Osteoblast (primary cell): ENCODE measurements around the gene KAZN. TPM values are rescaled to one million over a fixed set of nuclear protein-coding genes. Genes with fewer than 3 reads are reported as not detected.

Experiments
- DNase-seq: peaks from one replicate; pipeline ENCODE4 v3.0.0; 2011; ENCODE audit warnings: low spot score, mixed read lengths; ENCODE audit not compliant: insufficient read length; ENCODE audit errors: missing footprints
- H2AFZ ChIP-seq: 2 replicates; pipeline ENCODE4 v1.6.0; 2011; ENCODE audit warnings: mild to moderate bottlenecking, low read length
- H3K27ac ChIP-seq: 2 replicates; pipeline ENCODE4 v1.5.1; 2011; ENCODE audit warnings: mild to moderate bottlenecking, low read depth, low read length, moderate library complexity
- H3K27me3 ChIP-seq: 2 replicates; pipeline ENCODE4 v1.6.0; 2012; ENCODE audit warnings: mild to moderate bottlenecking, control low read depth, inconsistent platforms, low read length, moderate library complexity; ENCODE audit not compliant: insufficient read depth
- H3K36me3 ChIP-seq: 2 replicates; pipeline ENCODE4 v1.5.1; 2011; ENCODE audit warnings: mild to moderate bottlenecking, low read length, control low read depth, moderate library complexity; ENCODE audit not compliant: insufficient read depth
- H3K4me1 ChIP-seq: 2 replicates; pipeline ENCODE4 v1.5.1; 2011; ENCODE audit warnings: mild to moderate bottlenecking, low read length, control low read depth, moderate library complexity; ENCODE audit not compliant: insufficient read depth
- H3K4me2 ChIP-seq: 2 replicates; pipeline ENCODE4 v1.6.0; 2011; ENCODE audit warnings: mild to moderate bottlenecking, low read length; ENCODE audit not compliant: insufficient read depth
- H3K4me3 ChIP-seq: fragments of 200-600 bp; sonication (generic); 3 replicates; pipeline ENCODE4 v1.5.1; 2012; ENCODE audit warnings: mild to moderate bottlenecking, low read length, inconsistent platforms; ENCODE audit not compliant: insufficient read depth
- H3K79me2 ChIP-seq: 2 replicates; pipeline ENCODE4 v1.6.0; 2012; ENCODE audit warnings: mild to moderate bottlenecking, low read length, control low read depth, inconsistent platforms; ENCODE audit not compliant: insufficient read depth
- H3K9me3 ChIP-seq: 2 replicates; pipeline ENCODE4 v1.5.1; 2011; ENCODE audit warnings: low read depth, low read length, control low read depth
- H4K20me1 ChIP-seq: 2 replicates; pipeline ENCODE4 v1.6.0; 2012; ENCODE audit warnings: mild to moderate bottlenecking, low read length, control low read depth; ENCODE audit not compliant: insufficient read depth
- total RNA-seq: library from RNA; depleted of rRNA; stranded (reverse); fragments of >200 nt; gene quantifications from 2 replicates; pipeline ENCODE4 v1.2.3, GENCODE V29; 2012
- TF ChIP-seq, protein P1 (sequence below): IDR thresholded peaks from 2 replicates; pipeline ENCODE4 v1.5.1; 2011; ENCODE audit warnings: mild to moderate bottlenecking, low read depth, low read length, moderate library complexity; ENCODE audit errors: extremely low read depth

KAZN gene
- total RNA-seq, 1 donor: 9.0 TPM

DNA sequence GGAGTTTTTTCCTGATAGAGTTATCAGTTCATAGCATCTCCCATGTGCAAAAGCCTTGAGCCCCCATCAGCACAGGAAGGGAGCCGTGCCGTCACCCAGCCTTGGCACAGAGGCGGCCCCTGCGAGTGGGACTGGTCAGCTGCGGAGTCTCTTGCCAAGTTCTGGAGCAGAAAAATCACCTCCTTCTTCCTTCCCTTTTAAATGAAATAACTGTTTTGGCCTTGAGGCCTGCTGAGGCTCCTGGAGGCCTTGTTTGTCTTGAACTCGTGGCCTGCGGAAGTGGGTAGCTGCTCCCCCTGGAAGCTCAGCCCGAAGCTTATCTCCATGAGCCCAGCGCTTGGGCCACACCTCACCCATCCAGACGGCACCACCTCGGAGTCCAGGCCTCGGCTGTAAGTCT is 409.4 kb downstream of the KAZN start:
- Histone ChIP-seq H3K79me2 (no peaks in the 10 kb centered on the region), H3K27me3 (no peaks in the 10 kb centered on the region), H3K27ac (no peak overlapping the region), H3K9me3 (no peaks in the 10 kb centered on the region), H3K36me3 (no peaks in the 10 kb centered on the region), H3K4me3 (no peak overlapping the region), H2AFZ (no peak overlapping the region), H4K20me1 (peaks cover 14% of the 10 kb centered on the region), H3K4me1 (no peaks in the 10 kb centered on the region), H3K4me2 (no peak overlapping the region)
- TF ChIP-seq, protein P1, sequence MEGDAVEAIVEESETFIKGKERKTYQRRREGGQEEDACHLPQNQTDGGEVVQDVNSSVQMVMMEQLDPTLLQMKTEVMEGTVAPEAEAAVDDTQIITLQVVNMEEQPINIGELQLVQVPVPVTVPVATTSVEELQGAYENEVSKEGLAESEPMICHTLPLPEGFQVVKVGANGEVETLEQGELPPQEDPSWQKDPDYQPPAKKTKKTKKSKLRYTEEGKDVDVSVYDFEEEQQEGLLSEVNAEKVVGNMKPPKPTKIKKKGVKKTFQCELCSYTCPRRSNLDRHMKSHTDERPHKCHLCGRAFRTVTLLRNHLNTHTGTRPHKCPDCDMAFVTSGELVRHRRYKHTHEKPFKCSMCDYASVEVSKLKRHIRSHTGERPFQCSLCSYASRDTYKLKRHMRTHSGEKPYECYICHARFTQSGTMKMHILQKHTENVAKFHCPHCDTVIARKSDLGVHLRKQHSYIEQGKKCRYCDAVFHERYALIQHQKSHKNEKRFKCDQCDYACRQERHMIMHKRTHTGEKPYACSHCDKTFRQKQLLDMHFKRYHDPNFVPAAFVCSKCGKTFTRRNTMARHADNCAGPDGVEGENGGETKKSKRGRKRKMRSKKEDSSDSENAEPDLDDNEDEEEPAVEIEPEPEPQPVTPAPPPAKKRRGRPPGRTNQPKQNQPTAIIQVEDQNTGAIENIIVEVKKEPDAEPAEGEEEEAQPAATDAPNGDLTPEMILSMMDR: no peak
- DNase-seq: no peak

DNA sequence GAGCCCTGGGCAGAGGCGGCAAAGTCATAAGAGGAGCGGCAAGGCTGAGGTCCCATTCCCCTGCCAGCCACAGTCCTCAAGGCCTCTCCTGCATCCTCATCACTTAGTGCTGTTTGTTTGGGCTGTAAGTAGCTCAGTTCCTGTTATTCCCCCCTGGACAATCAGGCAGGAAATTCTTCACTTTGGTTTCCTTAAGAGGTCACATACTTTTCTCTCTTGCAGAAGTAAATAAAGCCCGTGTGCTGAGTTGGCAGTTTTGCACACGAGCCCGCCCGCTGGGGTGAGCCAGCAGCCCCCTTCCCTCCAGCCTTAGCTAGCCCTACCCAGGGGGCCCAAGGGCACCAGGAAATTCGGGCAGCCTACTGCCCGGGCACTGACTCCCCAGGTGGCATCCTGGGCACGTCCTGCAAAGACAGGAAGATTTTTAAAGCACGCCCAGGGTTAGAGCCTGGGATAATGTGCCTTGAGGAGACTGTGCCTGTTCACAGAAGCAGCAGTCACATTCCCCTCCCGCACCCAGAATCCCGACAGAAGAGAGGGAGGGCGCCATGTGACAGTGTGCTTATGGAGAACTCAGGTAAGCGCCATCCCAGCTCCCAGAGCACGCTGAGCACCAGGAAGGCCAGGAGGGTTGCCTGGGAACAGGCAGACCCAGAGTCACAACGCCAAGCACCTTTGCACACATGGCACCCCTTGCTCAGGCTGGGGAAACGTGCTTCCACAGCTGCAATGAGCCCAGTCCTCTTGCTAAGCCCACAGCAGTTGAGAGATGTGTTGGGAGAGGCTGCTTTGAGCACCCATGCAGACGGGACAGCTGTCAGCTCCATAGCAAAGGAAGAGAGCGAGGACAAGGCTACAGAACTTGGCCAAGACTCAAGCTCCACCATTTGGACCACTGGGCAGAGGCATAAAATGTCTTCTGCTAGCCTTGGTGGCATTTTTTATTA is 410.6 kb downstream of the KAZN start:
- no peak overlapping the region for H2AFZ ChIP-seq
- no peaks in the 10 kb centered on the region for H3K27me3 ChIP-seq
- H3K4me1 ChIP-seq: no peaks in the 10 kb centered on the region
- H3K79me2 ChIP-seq: no peaks in the 10 kb centered on the region
- peaks cover 17% of the 10 kb centered on the region for H4K20me1 ChIP-seq
- no peaks in the 10 kb centered on the region for H3K36me3 ChIP-seq
- no peak overlapping the region for H3K27ac ChIP-seq
- peak; percentile 50 for DNase-seq
- H3K9me3 ChIP-seq: no peaks in the 10 kb centered on the region
- TF ChIP-seq, protein P1: no peak
- no peak overlapping the region for H3K4me2 ChIP-seq
- H3K4me3 ChIP-seq: no peak overlapping the region

DNA sequence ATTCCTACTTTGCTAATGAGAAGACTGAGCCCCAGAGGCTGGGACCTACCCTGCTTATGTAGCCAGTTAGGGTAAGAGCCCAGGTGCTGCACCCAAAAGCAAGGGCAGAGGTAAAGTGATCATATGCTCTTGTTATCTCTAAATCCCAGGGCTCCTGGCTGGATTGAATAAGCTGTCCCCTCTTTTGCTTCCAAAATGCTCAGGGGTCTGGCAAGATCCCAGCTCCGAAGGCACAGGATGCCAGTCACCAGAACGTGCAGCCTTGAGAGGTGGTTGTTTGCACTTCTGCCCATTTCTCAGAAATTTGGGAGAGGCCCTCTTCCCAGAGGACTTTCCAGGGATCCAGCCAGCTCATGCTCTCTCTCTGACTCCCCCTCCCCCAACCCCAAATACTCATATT is 412.7 kb downstream of the KAZN start:
- H3K4me3 ChIP-seq: no peak overlapping the region
- TF ChIP-seq, protein P1: no peak

DNA sequence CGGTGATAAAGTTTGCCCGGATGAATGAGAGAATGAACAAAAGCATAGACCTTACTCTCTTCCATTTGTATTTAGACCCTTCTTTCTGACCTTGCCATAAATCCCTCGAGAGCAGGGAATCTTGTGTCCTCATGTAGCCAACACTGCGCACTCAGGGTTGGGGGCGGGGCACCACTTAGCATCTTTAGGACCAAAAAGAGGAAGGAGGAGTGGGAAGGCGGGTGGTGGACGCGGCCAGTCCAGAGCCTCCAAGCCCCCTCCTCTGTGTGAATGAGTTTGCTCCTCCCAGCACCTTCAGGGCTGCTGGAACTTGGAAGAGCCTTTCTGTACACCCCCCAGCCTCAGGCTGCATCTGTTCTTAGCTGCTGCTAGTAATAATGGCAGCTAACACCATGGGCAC is 413.2 kb downstream of the KAZN start:
- Histone ChIP-seq H3K79me2 (no peaks in the 10 kb centered on the region), H3K36me3 (no peaks in the 10 kb centered on the region), H3K9me3 (no peaks in the 10 kb centered on the region), H3K27me3 (no peaks in the 10 kb centered on the region), H3K4me1 (no peaks in the 10 kb centered on the region), H3K4me3 (no peak overlapping the region), H3K27ac (no peak overlapping the region), H4K20me1 (peaks cover 14% of the 10 kb centered on the region), H3K4me2 (no peak overlapping the region), H2AFZ (no peak overlapping the region)
- DNase-seq: no peak
- TF ChIP-seq, protein P1: no peak

More for the DNA sequence above, 412.7 kb downstream of the KAZN start:
- no peak overlapping the region for H3K27ac ChIP-seq
- no peaks in the 10 kb centered on the region for H3K9me3 ChIP-seq
- no peak overlapping the region for H3K4me2 ChIP-seq
- no peak for DNase-seq
- no peak overlapping the region for H2AFZ ChIP-seq
- no peaks in the 10 kb centered on the region for H3K27me3 ChIP-seq
- no peaks in the 10 kb centered on the region for H3K4me1 ChIP-seq
- no peaks in the 10 kb centered on the region for H3K36me3 ChIP-seq
- H4K20me1 ChIP-seq: peaks cover 14% of the 10 kb centered on the region
- H3K79me2 ChIP-seq: no peaks in the 10 kb centered on the region
